Measurements from ENCODE around the gene KCTD10. TPM values are rescaled to one million over a fixed set of nuclear protein-coding genes. Genes with fewer than 3 reads are reported as not detected.

KCTD10 gene
- total and polyA plus RNA-seq, 2 of the 13 experiments (the other 11 are each of a cell fraction or from before 2014, with no cell fraction given) = 6.9 to 25.4 TPM

DNA sequence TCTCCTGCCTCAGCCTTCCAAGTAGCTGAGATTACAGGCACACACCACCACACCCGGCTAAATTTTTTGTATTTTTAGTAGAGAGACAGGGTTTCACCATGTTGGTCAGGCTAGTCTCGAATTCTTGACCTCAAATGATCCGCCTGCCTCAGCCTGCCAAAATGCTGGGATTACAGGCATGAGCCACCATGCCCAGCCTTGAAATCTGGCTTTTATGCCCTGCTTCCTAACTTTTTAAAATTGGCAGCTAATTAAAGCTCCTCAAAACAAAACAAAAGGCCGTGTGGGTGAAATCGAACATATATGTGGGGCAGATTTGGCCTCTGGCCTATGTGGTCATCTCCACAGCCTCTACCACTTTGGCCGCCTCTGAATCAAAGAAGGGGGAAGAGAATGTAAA is 37.9 kb downstream of the KCTD10 start:
- Histone ChIP-seq H4K20me1 (ENCODE audit: insufficient read depth, low read length) (no peaks in the 10 kb centered on the region), H3K9me3 (ENCODE audit: low read length) (no peaks in the 10 kb centered on the region), H3K4me2 (ENCODE audit: low read depth, low read length) (no peak overlapping the region), H3K4me1 (ENCODE audit: insufficient read depth, low read length) (peaks cover 4% of the 10 kb centered on the region; the same call in 1 of the 2 replicates), H3K27me3 (ENCODE audit: control insufficient read depth in 1 of 2, insufficient read depth in 2 of 2, low read length in 2 of 2) (peaks cover 0 to 4% of the 10 kb centered on the region in 2 experiments; a peak in 1 of 5 replicates), H3K79me2 (ENCODE audit: insufficient read depth, low read length) (no peaks in the 10 kb centered on the region), H2AFZ (ENCODE audit: low read length) (no peak overlapping the region), H3K27ac (ENCODE audit: extremely low read length, insufficient read depth, low read length) (no peak overlapping the region), H3K4me3 (replicated peaks in 1 of 3; ENCODE audit: insufficient read depth in 1 of 3, low read depth in 2 of 3, low read length in 3 of 3) (no peak overlapping the region), H3K9ac (ENCODE audit: insufficient read depth, low read depth, low read length) (no peak overlapping the region), H3K36me3 (replicated peaks in 1 of 2; ENCODE audit: control insufficient read depth in 1 of 2, insufficient read depth in 2 of 2, low read length in 2 of 2) (no peaks in the 10 kb centered on the region)
- POLR2A ChIA-PET = no interaction called here
- TF ChIP-seq ZNF891 (CRISPR knock-in tag; IDR thresholded peaks at IDR 0.05) = no peak
- no peak for TF ChIP-seq ZNF678 (CRISPR knock-in tag; IDR thresholded peaks at IDR 0.05)
- no peak for TF ChIP-seq ZNF747 (CRISPR knock-in tag; IDR thresholded peaks at IDR 0.05; ENCODE audit: borderline replicate concordance)
- no peak for TF ChIP-seq LCORL (IDR thresholded peaks at IDR 0.05)
- TF ChIP-seq LCORL (CRISPR knock-in tag; IDR thresholded peaks at IDR 0.05) = no peak
- no peak for TF ChIP-seq MEF2D (CRISPR knock-in tag; IDR thresholded peaks at IDR 0.05)
- TF ChIP-seq TCF12 (IDR thresholded peaks at IDR 0.05) = no peak
- TF ChIP-seq TCF12 (CRISPR knock-in tag; IDR thresholded peaks at IDR 0.05) = no peak
- no peak for TF ChIP-seq ZNF589 (CRISPR knock-in tag; conservative IDR thresholded peaks at IDR 0.05)
- no peak for TF ChIP-seq STAG1 (CRISPR knock-in tag; IDR thresholded peaks at IDR 0.05)
- TF ChIP-seq GTF3A (CRISPR knock-in tag; conservative IDR thresholded peaks at IDR 0.05) = no peak
- TF ChIP-seq, protein P1, sequence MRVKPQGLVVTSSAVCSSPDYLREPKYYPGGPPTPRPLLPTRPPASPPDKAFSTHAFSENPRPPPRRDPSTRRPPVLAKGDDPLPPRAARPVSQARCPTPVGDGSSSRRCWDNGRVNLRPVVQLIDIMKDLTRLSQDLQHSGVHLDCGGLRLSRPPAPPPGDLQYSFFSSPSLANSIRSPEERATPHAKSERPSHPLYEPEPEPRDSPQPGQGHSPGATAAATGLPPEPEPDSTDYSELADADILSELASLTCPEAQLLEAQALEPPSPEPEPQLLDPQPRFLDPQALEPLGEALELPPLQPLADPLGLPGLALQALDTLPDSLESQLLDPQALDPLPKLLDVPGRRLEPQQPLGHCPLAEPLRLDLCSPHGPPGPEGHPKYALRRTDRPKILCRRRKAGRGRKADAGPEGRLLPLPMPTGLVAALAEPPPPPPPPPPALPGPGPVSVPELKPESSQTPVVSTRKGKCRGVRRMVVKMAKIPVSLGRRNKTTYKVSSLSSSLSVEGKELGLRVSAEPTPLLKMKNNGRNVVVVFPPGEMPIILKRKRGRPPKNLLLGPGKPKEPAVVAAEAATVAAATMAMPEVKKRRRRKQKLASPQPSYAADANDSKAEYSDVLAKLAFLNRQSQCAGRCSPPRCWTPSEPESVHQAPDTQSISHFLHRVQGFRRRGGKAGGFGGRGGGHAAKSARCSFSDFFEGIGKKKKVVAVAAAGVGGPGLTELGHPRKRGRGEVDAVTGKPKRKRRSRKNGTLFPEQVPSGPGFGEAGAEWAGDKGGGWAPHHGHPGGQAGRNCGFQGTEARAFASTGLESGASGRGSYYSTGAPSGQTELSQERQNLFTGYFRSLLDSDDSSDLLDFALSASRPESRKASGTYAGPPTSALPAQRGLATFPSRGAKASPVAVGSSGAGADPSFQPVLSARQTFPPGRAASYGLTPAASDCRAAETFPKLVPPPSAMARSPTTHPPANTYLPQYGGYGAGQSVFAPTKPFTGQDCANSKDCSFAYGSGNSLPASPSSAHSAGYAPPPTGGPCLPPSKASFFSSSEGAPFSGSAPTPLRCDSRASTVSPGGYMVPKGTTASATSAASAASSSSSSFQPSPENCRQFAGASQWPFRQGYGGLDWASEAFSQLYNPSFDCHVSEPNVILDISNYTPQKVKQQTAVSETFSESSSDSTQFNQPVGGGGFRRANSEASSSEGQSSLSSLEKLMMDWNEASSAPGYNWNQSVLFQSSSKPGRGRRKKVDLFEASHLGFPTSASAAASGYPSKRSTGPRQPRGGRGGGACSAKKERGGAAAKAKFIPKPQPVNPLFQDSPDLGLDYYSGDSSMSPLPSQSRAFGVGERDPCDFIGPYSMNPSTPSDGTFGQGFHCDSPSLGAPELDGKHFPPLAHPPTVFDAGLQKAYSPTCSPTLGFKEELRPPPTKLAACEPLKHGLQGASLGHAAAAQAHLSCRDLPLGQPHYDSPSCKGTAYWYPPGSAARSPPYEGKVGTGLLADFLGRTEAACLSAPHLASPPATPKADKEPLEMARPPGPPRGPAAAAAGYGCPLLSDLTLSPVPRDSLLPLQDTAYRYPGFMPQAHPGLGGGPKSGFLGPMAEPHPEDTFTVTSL (CRISPR knock-in tag; IDR thresholded peaks at IDR 0.05; ENCODE audit: borderline replicate concordance) = no peak
- no TSS peak for BruUV-seq (replicated peaks)
- intact Hi-C loops (cut with micrococcal nuclease; ENCODE audit: unreplicated experiment) (no loop called here), in situ Hi-C loops (cut with HindIII; ENCODE audit: extremely low pct_ligation_motif_present, low pct_unique_long_range_greater_than_20kb) (no loop called here)
- FAIRE-seq (no peak), ATAC-seq (no peak), DNase-seq (ENCODE audit: low spot score) (no peak)
- WGBS (ENCODE audit: low lambda C conversion rate) = 59% methylated on average over 6 of the region's 6 CpGs
- CTCF ChIA-PET (ENCODE audit: low intra/inter-chr PET ratio, low total read pairs) = no interaction called here

Measured in HepG2 (cell line).